Calu3 (cell line): ENCODE data around the gene IFIT1B. TPM values are rescaled to one million over a fixed set of nuclear protein-coding genes. Genes with fewer than 3 reads are reported as not detected.

ENCODE experiments used
- BruUV-seq: library from RNA; stranded (reverse); fragments of 400-500 nt; replicated peaks from 2 replicates; lab custom pipeline; 2021; lab: Mats Ljungman, UMichigan
- CTCF ChIA-PET: fragments of 300-600 bp; sonication (Branson Sonifier 250); formaldehyde crosslinking; loops from one replicate; lab custom pipeline; 2022; ENCODE audit warnings: antibody characterized with exemption; lab: Charles Lee
- DNase-seq: peaks from one replicate; pipeline ENCODE4 v3.0.0; 2022
- H3K27ac Mint-ChIP-seq: one replicate; pipeline ENCODE4 v1.8.0; 2022; ENCODE audit warnings: mixed read lengths; ENCODE audit not compliant: unreplicated experiment
- H3K27me3 Mint-ChIP-seq: one replicate; pipeline ENCODE4 v1.8.0; 2022; ENCODE audit warnings: mixed read lengths; ENCODE audit not compliant: unreplicated experiment
- H3K36me3 Mint-ChIP-seq: one replicate; pipeline ENCODE4 v1.8.0; 2022; ENCODE audit warnings: mild to moderate bottlenecking, moderate library complexity, mixed read lengths; ENCODE audit not compliant: insufficient read depth, unreplicated experiment
- H3K4me1 Mint-ChIP-seq: one replicate; pipeline ENCODE4 v1.8.0; 2022; ENCODE audit warnings: mild to moderate bottlenecking, low read depth, mixed read lengths; ENCODE audit not compliant: unreplicated experiment
- H3K4me3 Mint-ChIP-seq: one replicate; pipeline ENCODE4 v1.8.0; 2022; ENCODE audit warnings: mild to moderate bottlenecking, low read depth, moderate library complexity, mixed read lengths; ENCODE audit not compliant: unreplicated experiment
- H3K9me3 Mint-ChIP-seq: one replicate; pipeline ENCODE4 v1.8.0; 2022; ENCODE audit warnings: low read depth, mixed read lengths; ENCODE audit not compliant: unreplicated experiment
- intact Hi-C: fragments of 100-400 bp; cut with micrococcal nuclease; formaldehyde crosslinking; loops from one replicate; pipeline ENCODE4 v1.10.0; 2022; ENCODE audit not compliant: unreplicated experiment
- total RNA-seq: library from RNA; stranded (reverse); gene quantifications from 2 replicates; pipeline ENCODE4 v1.2.3, GENCODE V29; 2022
- TF ChIP-seq, protein P1 (sequence below): fragments of 200-600 bp; IDR thresholded peaks from one replicate; pipeline ENCODE4 v1.8.0; 2022; ENCODE audit warnings: antibody characterized with exemption; ENCODE audit not compliant: unreplicated experiment

Gene IFIT1B
- total RNA-seq, 1 experiment from 2014 or later: not detected

DNA sequence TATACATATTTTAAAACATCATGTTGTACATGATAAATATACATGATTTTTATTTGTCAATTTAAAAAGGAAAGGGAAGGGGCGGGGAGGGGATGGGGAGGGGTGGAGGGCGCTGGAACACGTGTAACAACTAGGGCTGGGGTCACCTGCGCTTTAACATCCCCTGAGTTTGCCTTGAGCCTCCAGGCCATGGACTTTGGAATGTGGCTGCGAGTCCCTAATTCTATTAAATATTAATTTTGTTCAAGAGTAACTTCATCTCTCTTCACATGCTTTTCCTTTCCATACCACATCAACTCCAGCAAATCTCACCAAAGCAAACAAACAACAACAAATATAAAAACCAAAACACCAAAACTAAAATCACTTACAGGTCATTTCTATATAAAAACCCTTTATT, 47.1 kb downstream of the IFIT1B start:
- intact Hi-C loops: loop anchor here (5.0 kb wide), 1 partner anchor 217 kb away; no protein-coding TSS in a partner anchor
- H3K36me3 Mint-ChIP-seq: no peaks in the 10 kb centered on the region
- no peak overlapping the region for H3K27ac Mint-ChIP-seq
- no peak overlapping the region for H3K4me3 Mint-ChIP-seq
- CTCF ChIA-PET: no interaction called here
- DNase-seq: no peak
- no peaks in the 10 kb centered on the region for H3K27me3 Mint-ChIP-seq
- BruUV-seq: no TSS peak
- no peaks in the 10 kb centered on the region for H3K9me3 Mint-ChIP-seq
- TF ChIP-seq, protein P1, sequence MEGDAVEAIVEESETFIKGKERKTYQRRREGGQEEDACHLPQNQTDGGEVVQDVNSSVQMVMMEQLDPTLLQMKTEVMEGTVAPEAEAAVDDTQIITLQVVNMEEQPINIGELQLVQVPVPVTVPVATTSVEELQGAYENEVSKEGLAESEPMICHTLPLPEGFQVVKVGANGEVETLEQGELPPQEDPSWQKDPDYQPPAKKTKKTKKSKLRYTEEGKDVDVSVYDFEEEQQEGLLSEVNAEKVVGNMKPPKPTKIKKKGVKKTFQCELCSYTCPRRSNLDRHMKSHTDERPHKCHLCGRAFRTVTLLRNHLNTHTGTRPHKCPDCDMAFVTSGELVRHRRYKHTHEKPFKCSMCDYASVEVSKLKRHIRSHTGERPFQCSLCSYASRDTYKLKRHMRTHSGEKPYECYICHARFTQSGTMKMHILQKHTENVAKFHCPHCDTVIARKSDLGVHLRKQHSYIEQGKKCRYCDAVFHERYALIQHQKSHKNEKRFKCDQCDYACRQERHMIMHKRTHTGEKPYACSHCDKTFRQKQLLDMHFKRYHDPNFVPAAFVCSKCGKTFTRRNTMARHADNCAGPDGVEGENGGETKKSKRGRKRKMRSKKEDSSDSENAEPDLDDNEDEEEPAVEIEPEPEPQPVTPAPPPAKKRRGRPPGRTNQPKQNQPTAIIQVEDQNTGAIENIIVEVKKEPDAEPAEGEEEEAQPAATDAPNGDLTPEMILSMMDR: no peak
- peaks cover 41% of the 10 kb centered on the region for H3K4me1 Mint-ChIP-seq

DNA sequence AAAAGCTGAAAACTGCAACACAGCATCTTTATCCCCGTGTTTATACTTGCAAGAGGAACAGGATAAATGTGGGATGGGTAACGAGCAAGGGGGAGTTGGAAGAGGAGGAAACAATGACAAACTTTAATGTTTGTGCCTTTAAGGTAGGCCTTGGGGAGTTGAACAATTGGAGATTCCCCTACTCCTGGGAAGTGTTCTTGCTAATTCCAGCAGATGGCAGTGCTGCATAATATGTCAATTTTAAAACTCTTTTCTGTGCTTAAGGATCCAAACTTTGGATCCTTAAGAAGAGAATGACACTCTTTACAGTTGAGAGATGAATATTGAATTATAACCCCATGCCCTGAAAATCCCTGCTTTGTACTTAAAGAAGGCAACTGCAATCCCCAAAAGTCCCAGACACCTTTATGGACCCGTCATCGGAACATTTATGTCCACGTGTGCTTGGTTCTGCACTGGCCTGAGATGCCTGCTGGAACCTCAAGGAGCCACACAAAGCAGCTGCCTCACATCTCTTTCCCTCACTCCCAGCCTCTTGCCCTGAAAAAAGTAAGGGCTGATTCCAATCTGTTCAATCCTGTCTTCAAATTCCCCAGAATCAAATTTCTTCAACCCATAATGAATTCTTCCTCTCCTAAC, 48.5 kb downstream of the IFIT1B start:
- H3K9me3 Mint-ChIP-seq: no peaks in the 10 kb centered on the region
- DNase-seq: peak; percentile 6
- CTCF ChIA-PET: no interaction called here
- no peaks in the 10 kb centered on the region for H3K27me3 Mint-ChIP-seq
- TF ChIP-seq, protein P1: peak; percentile 56
- H3K36me3 Mint-ChIP-seq: no peaks in the 10 kb centered on the region
- intact Hi-C loops: loop anchor here (1.0 to 5.0 kb wide), 4 partner anchors 40 to 216 kb away; no protein-coding TSS in a partner anchor
- no peak overlapping the region for H3K4me3 Mint-ChIP-seq
- peaks cover 41% of the 10 kb centered on the region for H3K4me1 Mint-ChIP-seq
- no TSS peak for BruUV-seq
- no peak overlapping the region for H3K27ac Mint-ChIP-seq

DNA sequence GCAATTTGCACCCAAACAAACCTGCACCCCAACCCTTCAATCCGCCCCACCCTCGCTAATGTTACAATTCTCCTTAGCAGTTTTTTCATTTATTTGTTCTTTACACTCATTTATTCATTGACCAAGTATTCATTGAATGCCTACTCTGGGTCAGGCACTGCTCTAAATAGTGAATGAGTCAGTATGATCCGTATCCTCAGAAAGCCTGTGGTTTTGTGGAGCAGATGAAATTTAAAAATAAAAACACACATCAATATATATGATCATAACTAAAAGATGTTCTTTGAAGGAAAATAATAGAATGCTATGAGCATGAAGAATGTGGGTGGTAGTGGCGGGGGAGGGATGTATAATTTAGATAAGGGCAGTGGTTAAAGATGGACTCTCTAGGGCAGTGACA, 49.8 kb downstream of the IFIT1B start:
- no peak for DNase-seq
- Mint-ChIP-seq H3K4me3 (no peak overlapping the region), H3K27ac (no peak overlapping the region), H3K36me3 (no peaks in the 10 kb centered on the region), H3K4me1 (peaks cover 41% of the 10 kb centered on the region), H3K9me3 (no peaks in the 10 kb centered on the region), H3K27me3 (no peaks in the 10 kb centered on the region)
- CTCF ChIA-PET: interaction anchor here (0.6 kb wide), 1 partner anchor 123 kb away, joined by 4 read pairs; no protein-coding TSS in a partner anchor
- intact Hi-C loops: loop anchor here (2.0 to 5.0 kb wide), 3 partner anchors 39 to 215 kb away; no protein-coding TSS in a partner anchor
- no TSS peak for BruUV-seq
- TF ChIP-seq, protein P1: no peak

DNA sequence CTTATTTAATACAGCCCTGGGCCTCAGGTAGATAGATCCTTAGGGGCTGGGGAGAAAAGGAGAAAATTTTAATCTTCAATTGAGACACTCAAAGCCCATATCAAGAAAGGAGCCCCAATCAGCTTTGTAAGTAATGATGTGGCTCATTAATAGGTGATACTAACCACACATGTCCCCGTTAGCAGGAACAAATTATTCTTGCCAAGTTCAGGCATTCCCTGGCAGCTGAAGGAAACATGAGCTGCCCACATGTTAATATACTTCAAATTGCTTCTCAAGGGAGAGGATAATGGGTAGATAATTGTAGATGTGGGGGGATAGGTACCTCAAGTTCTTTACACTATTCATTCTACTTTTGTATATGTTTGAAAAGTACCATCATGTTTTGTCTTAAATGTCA, 51.0 kb downstream of the IFIT1B start:
- TF ChIP-seq, protein P1: no peak
- Mint-ChIP-seq H3K4me3 (no peak overlapping the region), H3K27ac (no peak overlapping the region), H3K27me3 (no peaks in the 10 kb centered on the region), H3K36me3 (no peaks in the 10 kb centered on the region), H3K4me1 (peaks cover 41% of the 10 kb centered on the region), H3K9me3 (no peaks in the 10 kb centered on the region)
- BruUV-seq: no TSS peak
- CTCF ChIA-PET: interaction anchor here (0.5 kb wide), 1 partner anchor 553 kb away, joined by 3 read pairs; no protein-coding TSS in a partner anchor
- no peak for DNase-seq
- intact Hi-C loops: loop anchor here (5.0 kb wide), 1 partner anchor 213 kb away; no protein-coding TSS in a partner anchor
